NCI-H69 (cell line): ENCODE results near the gene BCDIN3D.
A peak's percentile ranks its signal among the peaks of the same experiment; 100 is the strongest.
"Not testable (repeated sequence)": the region's sequence is repeated elsewhere in the genome, so short reads cannot be mapped to it uniquely, and the experiment has no call there.

Experiments
- DNase-seq: peaks from one replicate; lab custom pipeline; 2025; lab: John Stamatoyannopoulos, UW

BCDIN3D gene

GRCh38 chr12:49855890-49856289 is 13.0 kb upstream of the BCDIN3D start:
- DNase-seq = not testable (repeated sequence)

- peak; percentile 18 for DNase-seq
Measured at GRCh38 chr12:49854976-49855375, 12.1 kb upstream of the BCDIN3D start.

GRCh38 chr12:49853671-49854070 is 10.8 kb upstream of the BCDIN3D start:
- DNase-seq = no peak

- no peak for DNase-seq
Measured at GRCh38 chr12:49847161-49847560, 4.3 kb upstream of the BCDIN3D start.

GRCh38 chr12:49846032-49846431 is 3.1 kb upstream of the BCDIN3D start:
- no peak for DNase-seq

- DNase-seq = no peak
Measured at GRCh38 chr12:49843876-49844437, 1.1 kb upstream of the BCDIN3D start.

GRCh38 chr12:49843411-49843810 is 505 bp upstream of the BCDIN3D start:
- DNase-seq = no peak

- DNase-seq = peak; percentile 51
Measured at GRCh38 chr12:49838973-49839633, 3.8 kb downstream of the BCDIN3D start.

- DNase-seq = peak; percentile 13
Measured at GRCh38 chr12:49832836-49833421, 10.0 kb downstream of the BCDIN3D start.

- DNase-seq = no peak
Measured at GRCh38 chr12:49831717-49832116, 11.2 kb downstream of the BCDIN3D start.

- DNase-seq = peak; percentile 99
Measured at GRCh38 chr12:49828133-49829091, 14.5 kb downstream of the BCDIN3D start, which contains the start of gene NCKAP5L. TSS of gene NCKAP5L (minus strand) at chr12:49828413. CDS start at chr12:49804044, 24,369 bp downstream.

- DNase-seq = peak; percentile 86
Measured at GRCh38 chr12:49827401-49828099, 15.4 kb downstream of the BCDIN3D start.

- no peak for DNase-seq
Measured at GRCh38 chr12:49827051-49827400, 15.9 kb downstream of the BCDIN3D start.

GRCh38 chr12:49825971-49826421 is 16.9 kb downstream of the BCDIN3D start:
- DNase-seq = no peak

- DNase-seq = peak; percentile 31
Measured at GRCh38 chr12:49825360-49825970, 17.4 kb downstream of the BCDIN3D start.

GRCh38 chr12:49824895-49825294 is 18.0 kb downstream of the BCDIN3D start:
- no peak for DNase-seq

- DNase-seq = no peak
Measured at GRCh38 chr12:49824416-49824815, 18.5 kb downstream of the BCDIN3D start.

- DNase-seq = no peak
Measured at GRCh38 chr12:49823951-49824350, 19.0 kb downstream of the BCDIN3D start.

GRCh38 chr12:49823350-49823749 is 19.6 kb downstream of the BCDIN3D start:
- no peak for DNase-seq

- DNase-seq = no peak
Measured at GRCh38 chr12:49821373-49822287, 21.3 kb downstream of the BCDIN3D start.
